ENCODE data around the gene CPM. TPM values are rescaled to one million over a fixed set of nuclear protein-coding genes. Genes with fewer than 3 reads are reported as not detected.
"Not testable (repeated sequence)": the region's sequence is repeated elsewhere in the genome, so short reads cannot be mapped to it uniquely, and the experiment has no call there.

Gene CPM
- total RNA-seq, 2 donors from 2014 or later: 20.4 to 42.7 TPM

- DNase-seq (ENCODE audit: low spot score): no peak
- intact Hi-C loops (cut with DNase I): no loop called here
Measured at GRCh38 chr12:68841717-68842116, 91.3 kb downstream of the CPM start.

GRCh38 chr12:68841175-68841574 lies 91.8 kb downstream of the CPM start:
- intact Hi-C loops (cut with DNase I); DNase-seq (ENCODE audit: low spot score): not testable (repeated sequence)

- intact Hi-C loops (cut with DNase I): no loop called here
Measured at GRCh38 chr12:68839183-68840147, 93.5 kb downstream of the CPM start.

GRCh38 chr12:68838046-68838886 lies 94.7 kb downstream of the CPM start:
- no peak for DNase-seq (ENCODE audit: low spot score)
- intact Hi-C loops (cut with DNase I): no loop called here

More at GRCh38 chr12:68839183-68840147, 93.5 kb downstream of the CPM start:
- no peak for DNase-seq (ENCODE audit: low spot score)

- DNase-seq (ENCODE audit: low spot score): no peak
- intact Hi-C loops (cut with DNase I): no loop called here
Measured at GRCh38 chr12:68837215-68837614, 95.8 kb downstream of the CPM start.

- intact Hi-C loops (cut with DNase I): no loop called here
- DNase-seq (ENCODE audit: low spot score): no peak
Measured at GRCh38 chr12:68835333-68835908, 97.5 kb downstream of the CPM start.

- no peak for DNase-seq (ENCODE audit: low spot score)
- intact Hi-C loops (cut with DNase I): no loop called here
Measured at GRCh38 chr12:68833508-68833907, 99.5 kb downstream of the CPM start.

- no peak for DNase-seq (ENCODE audit: low spot score)
- intact Hi-C loops (cut with DNase I): no loop called here
Measured at GRCh38 chr12:68832504-68832867, 100.5 kb downstream of the CPM start.

GRCh38 chr12:68831751-68832503 lies 101.0 kb downstream of the CPM start:
- no peak for DNase-seq (ENCODE audit: low spot score)
- intact Hi-C loops (cut with DNase I): no loop called here

GRCh38 chr12:68831272-68831671 lies 101.7 kb downstream of the CPM start:
- intact Hi-C loops (cut with DNase I): no loop called here

GRCh38 chr12:68828672-68829068 lies 104.3 kb downstream of the CPM start:
- intact Hi-C loops (cut with DNase I): no loop called here
- DNase-seq (ENCODE audit: low spot score): no peak

More at GRCh38 chr12:68831272-68831671, 101.7 kb downstream of the CPM start:
- no peak for DNase-seq (ENCODE audit: low spot score)

- intact Hi-C loops (cut with DNase I): no loop called here
Measured at GRCh38 chr12:68827895-68828671, 104.9 kb downstream of the CPM start.

GRCh38 chr12:68825569-68826217 lies 107.3 kb downstream of the CPM start:
- intact Hi-C loops (cut with DNase I): no loop called here
- no peak for DNase-seq (ENCODE audit: low spot score)

More at GRCh38 chr12:68827895-68828671, 104.9 kb downstream of the CPM start:
- no peak for DNase-seq (ENCODE audit: low spot score)

- DNase-seq (ENCODE audit: low spot score): no peak
Measured at GRCh38 chr12:68824597-68825250, 108.2 kb downstream of the CPM start.

GRCh38 chr12:68824131-68824530 lies 108.8 kb downstream of the CPM start:
- no peak for DNase-seq (ENCODE audit: low spot score)
- intact Hi-C loops (cut with DNase I): no loop called here

More at GRCh38 chr12:68824597-68825250, 108.2 kb downstream of the CPM start:
- intact Hi-C loops (cut with DNase I): no loop called here

GRCh38 chr12:68823696-68824095 lies 109.3 kb downstream of the CPM start:
- no peak for DNase-seq (ENCODE audit: low spot score)
- intact Hi-C loops (cut with DNase I): loop anchor here in 1 of 2 donors (1.0 kb wide), 1 partner anchor 30 kb away; no protein-coding TSS in a partner anchor
